ENCODE data around the gene DDIT3. TPM values are rescaled to one million over a fixed set of nuclear protein-coding genes. Genes with fewer than 3 reads are reported as not detected.

Gene DDIT3
- total and polyA plus RNA-seq, 2 of the 13 experiments (the other 11 are each of a cell fraction or from before 2014, with no cell fraction given): 27.5 to 48.7 TPM

GRCh38 chr12:57522011-57522886, 1.9 kb upstream of the DDIT3 start, which contains the start of gene MBD6 (continued):
- TF ChIP-seq POLR2G (IDR thresholded peaks at IDR 0.05; ENCODE audit: low read depth, low read length): peak; percentile 9; the same call in 1 of the 2 replicates
- TF ChIP-seq ZSCAN20 (CRISPR knock-in tag; IDR thresholded peaks at IDR 0.05; ENCODE audit: borderline replicate concordance): no peak
- TF ChIP-seq MLXIP (CRISPR knock-in tag; IDR thresholded peaks at IDR 0.05; ENCODE audit: borderline replicate concordance): 0 out of 2 replicates have a peak, but pooled peaks have one; percentile 15
- peak; percentile 64; the same call in 1 of the 2 replicates for TF ChIP-seq HOXA3 (CRISPR knock-in tag; IDR thresholded peaks at IDR 0.05)
- TF ChIP-seq, protein P1, sequence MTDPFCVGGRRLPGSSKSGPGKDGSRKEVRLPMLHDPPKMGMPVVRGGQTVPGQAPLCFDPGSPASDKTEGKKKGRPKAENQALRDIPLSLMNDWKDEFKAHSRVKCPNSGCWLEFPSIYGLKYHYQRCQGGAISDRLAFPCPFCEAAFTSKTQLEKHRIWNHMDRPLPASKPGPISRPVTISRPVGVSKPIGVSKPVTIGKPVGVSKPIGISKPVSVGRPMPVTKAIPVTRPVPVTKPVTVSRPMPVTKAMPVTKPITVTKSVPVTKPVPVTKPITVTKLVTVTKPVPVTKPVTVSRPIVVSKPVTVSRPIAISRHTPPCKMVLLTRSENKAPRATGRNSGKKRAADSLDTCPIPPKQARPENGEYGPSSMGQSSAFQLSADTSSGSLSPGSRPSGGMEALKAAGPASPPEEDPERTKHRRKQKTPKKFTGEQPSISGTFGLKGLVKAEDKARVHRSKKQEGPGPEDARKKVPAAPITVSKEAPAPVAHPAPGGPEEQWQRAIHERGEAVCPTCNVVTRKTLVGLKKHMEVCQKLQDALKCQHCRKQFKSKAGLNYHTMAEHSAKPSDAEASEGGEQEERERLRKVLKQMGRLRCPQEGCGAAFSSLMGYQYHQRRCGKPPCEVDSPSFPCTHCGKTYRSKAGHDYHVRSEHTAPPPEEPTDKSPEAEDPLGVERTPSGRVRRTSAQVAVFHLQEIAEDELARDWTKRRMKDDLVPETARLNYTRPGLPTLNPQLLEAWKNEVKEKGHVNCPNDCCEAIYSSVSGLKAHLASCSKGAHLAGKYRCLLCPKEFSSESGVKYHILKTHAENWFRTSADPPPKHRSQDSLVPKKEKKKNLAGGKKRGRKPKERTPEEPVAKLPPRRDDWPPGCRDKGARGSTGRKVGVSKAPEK (CRISPR knock-in tag; IDR thresholded peaks at IDR 0.05; ENCODE audit: borderline replicate concordance): no peak
- 0 out of 2 replicates have a peak, but pooled peaks have one; percentile 81 for TF ChIP-seq ZNF557 (CRISPR knock-in tag; IDR thresholded peaks at IDR 0.05)
- TF ChIP-seq ZNF746 (CRISPR knock-in tag; IDR thresholded peaks at IDR 0.05): peak; percentile 80
- peak; percentile 63 for TF ChIP-seq NFYB (CRISPR knock-in tag; IDR thresholded peaks at IDR 0.05)
- peak; percentile 78; the same call in 1 of the 2 replicates for TF ChIP-seq ERF (CRISPR knock-in tag; IDR thresholded peaks at IDR 0.05)
- TF ChIP-seq ZBED4 (CRISPR knock-in tag; IDR thresholded peaks at IDR 0.05; ENCODE audit: borderline replicate concordance): peak; percentile 82; the same call in 1 of the 2 replicates
- TF ChIP-seq ZFY (CRISPR knock-in tag; IDR thresholded peaks at IDR 0.05): peak; percentile 79
- TF ChIP-seq MED13 (CRISPR knock-in tag; IDR thresholded peaks at IDR 0.05): peak; percentile 64; the same call in 1 of the 2 replicates
- TF ChIP-seq, protein P2, sequence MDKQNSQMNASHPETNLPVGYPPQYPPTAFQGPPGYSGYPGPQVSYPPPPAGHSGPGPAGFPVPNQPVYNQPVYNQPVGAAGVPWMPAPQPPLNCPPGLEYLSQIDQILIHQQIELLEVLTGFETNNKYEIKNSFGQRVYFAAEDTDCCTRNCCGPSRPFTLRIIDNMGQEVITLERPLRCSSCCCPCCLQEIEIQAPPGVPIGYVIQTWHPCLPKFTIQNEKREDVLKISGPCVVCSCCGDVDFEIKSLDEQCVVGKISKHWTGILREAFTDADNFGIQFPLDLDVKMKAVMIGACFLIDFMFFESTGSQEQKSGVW (CRISPR knock-in tag; IDR thresholded peaks at IDR 0.05; ENCODE audit: borderline replicate concordance): no peak
- TF ChIP-seq, protein P3, sequence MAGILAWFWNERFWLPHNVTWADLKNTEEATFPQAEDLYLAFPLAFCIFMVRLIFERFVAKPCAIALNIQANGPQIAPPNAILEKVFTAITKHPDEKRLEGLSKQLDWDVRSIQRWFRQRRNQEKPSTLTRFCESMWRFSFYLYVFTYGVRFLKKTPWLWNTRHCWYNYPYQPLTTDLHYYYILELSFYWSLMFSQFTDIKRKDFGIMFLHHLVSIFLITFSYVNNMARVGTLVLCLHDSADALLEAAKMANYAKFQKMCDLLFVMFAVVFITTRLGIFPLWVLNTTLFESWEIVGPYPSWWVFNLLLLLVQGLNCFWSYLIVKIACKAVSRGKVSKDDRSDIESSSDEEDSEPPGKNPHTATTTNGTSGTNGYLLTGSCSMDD (CRISPR knock-in tag; IDR thresholded peaks at IDR 0.05): no peak
- no peak for TF ChIP-seq HMGA1 (CRISPR knock-in tag; conservative IDR thresholded peaks at IDR 0.05)
- TF ChIP-seq ZNF451 (CRISPR knock-in tag; IDR thresholded peaks at IDR 0.05): peak; percentile 14; the same call in 1 of the 2 replicates

Measured in HepG2 (cell line).